Liver (tissue), 9 donors: ENCODE measurements around the gene PHLDA2. TPM values are rescaled to one million over a fixed set of nuclear protein-coding genes. Genes with fewer than 3 reads are reported as not detected.
A peak's percentile ranks its signal among the peaks of the same experiment; 100 is the strongest.

Source experiments
- DNase-seq: peaks from one replicate; pipeline ENCODE4 v3.0.0-alpha.2; 2017; ENCODE audit warnings: low spot score
- H3K27ac ChIP-seq, 2 donors: one replicate each; pipeline ENCODE4 v1.7.0; 2013; ENCODE audit warnings: inconsistent platforms in 2 of 2, low read length in 2 of 2, control low read depth in 1 of 2, low read depth in 1 of 2, mild to moderate bottlenecking in 1 of 2
- H3K27me3 ChIP-seq, 4 donors: one replicate each; pipeline versions ENCODE4 v1.6.1 to v1.7.0; 2013; ENCODE audit warnings: low read length in 3 of 4, inconsistent platforms in 1 of 4, mild to moderate bottlenecking in 1 of 4, moderate library complexity in 1 of 4; ENCODE audit not compliant: control insufficient read depth in 4 of 4, insufficient read depth in 4 of 4
- H3K36me3 ChIP-seq, 4 donors: one replicate each; pipeline versions ENCODE4 v1.6.1 to v1.7.0; 2013; ENCODE audit warnings: low read length in 3 of 4, mild to moderate bottlenecking in 3 of 4, low read depth in 1 of 4, moderate library complexity in 1 of 4; ENCODE audit not compliant: control insufficient read depth in 4 of 4, insufficient read depth in 3 of 4
- H3K4me1 ChIP-seq, 4 donors: one replicate each; pipeline versions ENCODE4 v1.6.1 to v1.7.0; 2013; ENCODE audit warnings: low read length in 3 of 4, mild to moderate bottlenecking in 3 of 4, moderate library complexity in 1 of 4; ENCODE audit not compliant: control insufficient read depth in 4 of 4, insufficient read depth in 4 of 4
- H3K4me3 ChIP-seq, 3 donors: one replicate each; pipeline versions ENCODE4 v1.6.1 to v1.7.0; 2013; ENCODE audit warnings: low read length in 3 of 3, control low read depth in 1 of 3, low read depth in 1 of 3, mild to moderate bottlenecking in 1 of 3
- H3K9ac ChIP-seq, 2 donors: one replicate each; pipeline ENCODE4 v1.7.0; 2013; ENCODE audit warnings: low read length in 2 of 2, mild to moderate bottlenecking in 2 of 2, moderate library complexity in 2 of 2, control low read depth in 1 of 2, low read depth in 1 of 2
- H3K9me3 ChIP-seq, 4 donors: one replicate each; pipeline versions ENCODE4 v1.6.1 to v1.7.0; 2013; ENCODE audit warnings: low read length in 3 of 4; ENCODE audit not compliant: control insufficient read depth in 4 of 4
- GABPA ChIP-seq, 2 donors: IDR thresholded peaks in 1 of 2; conservative IDR thresholded peaks in 1 of 2; 2 replicates each; pipeline ENCODE4 v1.6.1; 2016; ENCODE audit warnings: antibody characterized with exemption in 2 of 2, mild to moderate bottlenecking in 1 of 2, moderate library complexity in 1 of 2
- HNF4A ChIP-seq, 2 donors: conservative IDR thresholded peaks; 2 replicates each; pipeline ENCODE4 v1.6.1; 2016; ENCODE audit warnings: antibody characterized with exemption in 2 of 2, mild to moderate bottlenecking in 2 of 2
- HNF4G ChIP-seq: IDR thresholded peaks from 2 replicates; pipeline ENCODE4 v1.6.1; 2016; ENCODE audit warnings: antibody characterized with exemption
- MAX ChIP-seq: IDR thresholded peaks from 2 replicates; pipeline ENCODE4 v1.6.1; 2016; ENCODE audit warnings: antibody characterized with exemption
- NR2F2 ChIP-seq: IDR thresholded peaks from 2 replicates; pipeline ENCODE4 v1.6.1; 2016; ENCODE audit warnings: antibody characterized with exemption
- RXRA ChIP-seq, 2 donors: IDR thresholded peaks; 2 replicates each; pipeline ENCODE4 v1.6.1; 2017 to 2018; ENCODE audit warnings: antibody characterized with exemption in 2 of 2, mild to moderate bottlenecking in 1 of 2
- SP1 ChIP-seq: IDR thresholded peaks from 2 replicates; pipeline ENCODE4 v1.6.1; 2018; ENCODE audit warnings: antibody characterized with exemption, mild to moderate bottlenecking
- TAF1 ChIP-seq: conservative IDR thresholded peaks from 2 replicates; pipeline ENCODE4 v1.6.1; 2016; ENCODE audit warnings: antibody characterized with exemption, mild to moderate bottlenecking
- YY1 ChIP-seq: IDR thresholded peaks from 2 replicates; pipeline ENCODE4 v1.6.1; 2016; ENCODE audit warnings: antibody characterized with exemption, mild to moderate bottlenecking
- WGBS: extraction: QIAGEN DNeasy Blood & Tissue Kit; methylation state at CpG from one replicate; pipeline ENCODE4 v1.1.7; 2013; 5-methylcytosine and 5-hydroxymethylcytosine counted together
- polyA plus RNA-seq, 2 donors: library from polyadenylated mRNA; stranded (reverse) in 1 of 2; unstranded in 1 of 2; fragments of 200-250 nt in 1 of 2; fragments of >200 nt in 1 of 2; fragmentation: Nextera tagmentation in 1 of 2; extraction: Ambion mirVana in 1 of 2; gene quantifications; one replicate each; pipeline versions ENCODE4 v1.2.1 to v1.2.3, GENCODE V29; 2013 to 2015
- total RNA-seq, 2 donors: library from RNA; depleted of rRNA; stranded (reverse); fragments of >200 nt; gene quantifications; one replicate each; pipeline ENCODE4 v1.2.3, GENCODE V29; 2014
- TF ChIP-seq, protein P1 (sequence below): IDR thresholded peaks from 2 replicates; pipeline ENCODE4 v1.6.1; 2016; ENCODE audit warnings: antibody characterized with exemption, mild to moderate bottlenecking
- TF ChIP-seq, protein P2 (sequence below): IDR thresholded peaks from 2 replicates; pipeline ENCODE4 v1.6.1; 2016; ENCODE audit warnings: antibody characterized with exemption
- donor health status: healthy.
- donor health status: healthy.
- donor health status: healthy.
- donor health status: healthy.
- donor health status: healthy.

PHLDA2 gene
- total and polyA plus RNA-seq, 4 donors: 0.23 to 1.4 (median 0.99) TPM; not detected in 1

GRCh38 chr11:2927121-2927800 lies 2.0 kb downstream of the PHLDA2 start:
- WGBS: 90% methylated on average over 12 of the region's 12 CpGs
- TF ChIP-seq SP1 (no peak), YY1 (no peak), TAF1 (no peak), GABPA (IDR thresholded peaks at IDR 0.05 in 1 of 2, conservative IDR thresholded peaks at IDR 0.05 in 1 of 2) (no peak), HNF4G (no peak), MAX (no peak), RXRA (IDR thresholded peaks at IDR 0.05) (no peak), HNF4A (conservative IDR thresholded peaks at IDR 0.05) (no peak), NR2F2 (no peak)
- TF ChIP-seq, protein P1, sequence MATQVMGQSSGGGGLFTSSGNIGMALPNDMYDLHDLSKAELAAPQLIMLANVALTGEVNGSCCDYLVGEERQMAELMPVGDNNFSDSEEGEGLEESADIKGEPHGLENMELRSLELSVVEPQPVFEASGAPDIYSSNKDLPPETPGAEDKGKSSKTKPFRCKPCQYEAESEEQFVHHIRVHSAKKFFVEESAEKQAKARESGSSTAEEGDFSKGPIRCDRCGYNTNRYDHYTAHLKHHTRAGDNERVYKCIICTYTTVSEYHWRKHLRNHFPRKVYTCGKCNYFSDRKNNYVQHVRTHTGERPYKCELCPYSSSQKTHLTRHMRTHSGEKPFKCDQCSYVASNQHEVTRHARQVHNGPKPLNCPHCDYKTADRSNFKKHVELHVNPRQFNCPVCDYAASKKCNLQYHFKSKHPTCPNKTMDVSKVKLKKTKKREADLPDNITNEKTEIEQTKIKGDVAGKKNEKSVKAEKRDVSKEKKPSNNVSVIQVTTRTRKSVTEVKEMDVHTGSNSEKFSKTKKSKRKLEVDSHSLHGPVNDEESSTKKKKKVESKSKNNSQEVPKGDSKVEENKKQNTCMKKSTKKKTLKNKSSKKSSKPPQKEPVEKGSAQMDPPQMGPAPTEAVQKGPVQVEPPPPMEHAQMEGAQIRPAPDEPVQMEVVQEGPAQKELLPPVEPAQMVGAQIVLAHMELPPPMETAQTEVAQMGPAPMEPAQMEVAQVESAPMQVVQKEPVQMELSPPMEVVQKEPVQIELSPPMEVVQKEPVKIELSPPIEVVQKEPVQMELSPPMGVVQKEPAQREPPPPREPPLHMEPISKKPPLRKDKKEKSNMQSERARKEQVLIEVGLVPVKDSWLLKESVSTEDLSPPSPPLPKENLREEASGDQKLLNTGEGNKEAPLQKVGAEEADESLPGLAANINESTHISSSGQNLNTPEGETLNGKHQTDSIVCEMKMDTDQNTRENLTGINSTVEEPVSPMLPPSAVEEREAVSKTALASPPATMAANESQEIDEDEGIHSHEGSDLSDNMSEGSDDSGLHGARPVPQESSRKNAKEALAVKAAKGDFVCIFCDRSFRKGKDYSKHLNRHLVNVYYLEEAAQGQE: no peak
- H3K4me1 ChIP-seq: peaks cover 11 to 23% (median 18%) of the 10 kb centered on the region in 4 donors
- H3K27me3 ChIP-seq: no peaks in the 10 kb centered on the region
- no peak overlapping the region for H3K27ac ChIP-seq
- H3K4me3 ChIP-seq: no peak overlapping the region
- H3K9ac ChIP-seq: no peak overlapping the region
- H3K9me3 ChIP-seq: no peaks in the 10 kb centered on the region
- no peak for DNase-seq
- peaks cover 0 to 2% (median 0%) of the 10 kb centered on the region in 4 donors for H3K36me3 ChIP-seq

- H3K27me3 ChIP-seq: no peaks in the 10 kb centered on the region
- no peak overlapping the region for H3K27ac ChIP-seq
- peaks cover 11 to 23% (median 18%) of the 10 kb centered on the region in 4 donors for H3K4me1 ChIP-seq
- no peak overlapping the region for H3K4me3 ChIP-seq
- DNase-seq: no peak
- H3K9ac ChIP-seq: no peak overlapping the region
- peaks cover 0 to 2% (median 0%) of the 10 kb centered on the region in 4 donors for H3K36me3 ChIP-seq
- TF ChIP-seq, protein P2, sequence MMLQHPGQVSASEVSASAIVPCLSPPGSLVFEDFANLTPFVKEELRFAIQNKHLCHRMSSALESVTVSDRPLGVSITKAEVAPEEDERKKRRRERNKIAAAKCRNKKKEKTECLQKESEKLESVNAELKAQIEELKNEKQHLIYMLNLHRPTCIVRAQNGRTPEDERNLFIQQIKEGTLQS: no peak
- TF ChIP-seq SP1: no peak
- WGBS: 90% methylated on average over 11 of the region's 11 CpGs
- H3K9me3 ChIP-seq: no peaks in the 10 kb centered on the region
Measured at GRCh38 chr11:2926611-2927051, 2.6 kb downstream of the PHLDA2 start.

DNA sequence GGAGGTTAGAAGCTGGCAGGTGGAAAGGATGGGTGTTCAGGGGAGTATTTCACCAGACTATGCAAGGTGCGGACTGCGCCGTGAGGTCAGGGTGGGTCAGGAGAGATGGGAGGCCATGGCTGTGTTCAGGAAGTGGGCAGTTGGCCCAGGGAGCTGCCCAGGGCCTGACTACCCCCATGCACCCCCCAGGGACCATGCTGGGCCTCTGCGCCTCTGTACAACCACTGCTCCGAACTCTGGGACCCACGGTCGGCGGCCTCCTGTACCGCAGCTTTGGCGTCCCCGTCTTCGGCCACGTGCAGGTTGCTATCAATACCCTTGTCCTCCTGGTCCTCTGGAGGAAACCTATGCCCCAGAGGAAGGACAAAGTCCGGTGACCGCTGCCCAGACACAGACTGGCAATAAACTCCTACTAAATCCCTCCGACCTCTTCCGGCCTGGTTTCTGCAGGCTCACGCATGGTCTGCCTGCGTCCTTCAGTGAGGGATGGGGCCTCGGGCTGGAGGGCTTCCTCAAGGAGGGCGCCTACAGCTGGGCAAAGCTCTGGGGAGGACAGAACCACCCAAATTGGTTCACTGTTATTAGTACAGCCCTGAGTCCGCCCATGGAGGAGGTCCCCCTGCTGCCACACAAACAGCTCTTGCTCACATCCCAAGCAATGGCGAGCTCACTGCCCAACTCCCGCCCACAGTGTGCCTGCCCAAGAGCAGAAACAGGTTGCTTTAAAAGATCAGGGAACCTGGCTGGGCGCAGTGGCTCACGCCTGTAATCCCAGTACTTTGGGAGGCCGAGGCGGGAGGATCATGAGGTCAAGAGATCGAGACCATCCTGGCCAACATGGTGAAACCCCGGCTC lies 4.2 kb downstream of the PHLDA2 start:
- H3K27ac ChIP-seq: no peak overlapping the region
- peaks cover 0 to 2% (median 0%) of the 10 kb centered on the region in 4 donors for H3K36me3 ChIP-seq
- peaks cover 5 to 16% (median 14%) of the 10 kb centered on the region in 4 donors for H3K4me1 ChIP-seq
- H3K27me3 ChIP-seq: no peaks in the 10 kb centered on the region
- no peak overlapping the region for H3K9ac ChIP-seq
- WGBS: 86% methylated on average over 30 of the region's 30 CpGs
- DNase-seq: no peak
- TF ChIP-seq, protein P1: no peak
- peak; percentile 53 to 60 for TF ChIP-seq HNF4A (conservative IDR thresholded peaks at IDR 0.05)
- no peaks in the 10 kb centered on the region for H3K9me3 ChIP-seq
- H3K4me3 ChIP-seq: no peak overlapping the region
